Pericardium fibroblast (primary cell): ENCODE results near the gene MRPS18C. TPM values are rescaled to one million over a fixed set of nuclear protein-coding genes. Genes with fewer than 3 reads are reported as not detected.

Experiments used
- total RNA-seq: library from RNA; depleted of rRNA; stranded (reverse); fragments of >200 nt; gene quantifications from 2 replicates; pipeline ENCODE4 v1.2.3, GENCODE V29; 2015

The MRPS18C gene
- total RNA-seq: 14.1 and 14.5 TPM in 2 replicates

DNA sequence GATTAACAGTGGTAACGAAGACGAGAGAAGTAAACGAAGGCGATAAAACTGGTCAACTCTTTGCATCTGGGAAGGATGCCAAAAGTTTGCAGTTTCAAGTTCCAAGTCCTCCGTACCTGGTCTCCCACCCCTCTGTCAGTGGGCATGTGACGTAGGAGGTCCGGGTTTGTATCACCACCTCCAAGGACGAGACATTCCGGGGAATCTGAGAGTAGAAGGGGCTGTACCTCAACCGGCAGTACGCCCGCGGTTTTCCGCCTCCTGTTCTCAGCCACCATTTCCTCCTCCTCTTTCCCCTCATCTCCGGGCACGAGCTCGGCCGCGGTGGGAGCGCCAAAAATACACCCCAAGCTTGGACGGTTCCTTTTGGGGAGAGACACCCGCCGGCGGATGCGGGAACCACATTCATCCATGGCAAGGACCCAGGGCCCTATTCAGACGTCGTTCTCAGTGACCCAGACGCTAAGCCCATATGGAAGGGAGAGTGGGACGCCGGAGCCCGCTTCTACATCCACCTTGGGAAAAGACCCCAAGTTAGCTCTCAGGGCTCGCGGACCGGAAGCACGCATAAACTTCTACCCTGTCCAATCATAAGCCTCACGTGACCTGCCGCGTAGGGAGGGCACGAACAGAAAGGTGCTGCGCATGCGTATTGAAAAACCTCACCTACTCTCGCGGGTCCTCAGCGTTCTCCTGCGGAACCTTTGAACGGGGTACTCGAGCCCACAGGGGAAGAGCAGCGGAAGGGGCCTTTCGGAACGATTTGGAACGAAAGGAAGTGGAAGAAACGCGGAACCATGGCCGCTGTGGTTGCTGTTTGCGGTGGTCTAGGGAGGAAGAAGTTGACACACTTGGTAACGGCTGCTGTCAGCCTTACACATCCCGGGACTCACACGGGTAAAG lies at the start of gene MRPS18C, which contains the start of gene HELQ:
MRPS18C (plus strand) TSS at position 778 of the 903 bp plus-strand sequence; CDS start at position 798, 20 bp downstream.
HELQ (minus strand) TSS at position 543 of the 903 bp plus-strand sequence; CDS start at position 413, 130 bp downstream.

DNA sequence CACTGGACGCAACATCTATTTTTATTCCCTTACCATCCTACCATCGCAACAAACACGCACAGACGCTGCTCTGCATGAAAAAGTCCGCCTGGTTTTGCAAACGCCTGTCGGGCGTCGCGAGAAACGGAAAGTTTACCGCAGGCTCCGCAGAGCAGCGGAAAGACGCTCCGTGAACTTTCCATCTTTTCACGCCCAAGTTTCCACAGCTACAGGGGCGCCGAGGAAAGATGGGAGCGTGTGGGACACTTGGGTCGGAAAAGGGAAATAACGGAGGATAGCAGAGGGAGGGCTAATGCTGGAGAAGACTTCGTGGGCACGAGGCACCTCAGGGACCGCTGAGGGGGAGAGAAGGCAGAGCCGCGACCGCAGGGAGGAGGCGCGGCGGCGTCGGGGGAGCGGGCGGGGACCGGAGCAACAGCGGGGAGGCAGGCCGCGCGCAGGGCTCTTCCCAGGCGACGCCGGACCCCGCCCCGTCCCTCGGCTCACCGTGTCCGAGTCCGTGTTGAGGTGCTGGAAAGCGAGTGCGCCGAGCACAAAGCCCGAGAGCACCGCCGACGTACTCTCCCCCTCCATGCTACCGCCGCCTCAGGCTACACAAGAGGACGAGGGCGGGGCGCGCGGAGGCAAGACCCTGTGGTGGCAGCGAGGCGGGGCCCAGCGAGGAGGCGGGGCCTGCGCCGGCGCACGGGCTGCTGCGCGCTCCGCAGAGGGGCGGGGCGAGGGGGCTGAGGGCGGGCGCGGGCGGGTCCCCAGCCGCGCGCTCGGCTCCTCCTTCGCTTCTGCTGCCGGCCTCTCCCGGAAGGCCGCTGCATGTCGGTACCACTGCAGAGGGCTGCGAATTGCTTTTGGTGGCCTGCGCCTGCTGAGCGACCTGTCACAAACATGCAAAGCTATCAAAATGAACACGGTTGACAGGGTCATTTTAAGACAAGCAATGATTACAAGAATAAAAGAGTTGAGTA lies 28.9 kb downstream of the MRPS18C start, which contains the start of gene ABRAXAS1:
ABRAXAS1 (minus strand) TSS at position 601 of the 962 bp plus-strand sequence; CDS start at position 573, 28 bp downstream.

Other genes starting within 250 kb of the MRPS18C start
- gene COQ2, start 171.3 kb upstream of the MRPS18C start, total RNA-seq: 11.7 and 14.6 TPM in 2 replicates
- 3.7 and 13.0 TPM in 2 replicates for gene HPSE, start 121.2 kb upstream of the MRPS18C start, total RNA-seq
- gene HELQ, start 235 bp upstream of the MRPS18C start, total RNA-seq: 7.6 and 8.9 TPM in 2 replicates
- 16.9 and 19.5 TPM in 2 replicates for gene ABRAXAS1, start 29.0 kb downstream of the MRPS18C start, total RNA-seq
- 4.3 and 4.4 TPM in 2 replicates for gene GPAT3, start 80.0 kb downstream of the MRPS18C start, total RNA-seq